Gastroesophageal sphincter (tissue), 4 donors: ENCODE results near the gene MIB1. TPM values are rescaled to one million over a fixed set of nuclear protein-coding genes. Genes with fewer than 3 reads are reported as not detected.
A peak's percentile ranks its signal among the peaks of the same experiment; 100 is the strongest.

Source experiments
- ATAC-seq: fragments of 150-250 bp; one replicate; pipeline ENCODE4 v1.9.1; 2016; ENCODE audit warnings: mild to moderate bottlenecking, moderate library complexity
- H3K27ac ChIP-seq, 4 donors: fragments of 200-600 bp; sonication (generic) in 3 of 4; 1 replicate in 3 of 4; 2 replicates in 1 of 4; pipeline ENCODE4 v1.5.1; 2016 to 2019
- H3K27me3 ChIP-seq: fragments of 200-600 bp; sonication (generic); one replicate; pipeline ENCODE4 v1.5.1; 2019
- H3K36me3 ChIP-seq, 2 donors: fragments of 200-600 bp; sonication (generic); one replicate each; pipeline ENCODE4 v1.5.1; 2019; ENCODE audit warnings: control low read depth in 1 of 2
- H3K4me1 ChIP-seq, 3 donors: fragments of 200-600 bp; sonication (generic); 1 replicate in 2 of 3; 2 replicates in 1 of 3; pipeline ENCODE4 v1.5.1; 2016 to 2019; ENCODE audit warnings: control low read depth in 2 of 3
- H3K4me3 ChIP-seq, 2 donors: fragments of 200-600 bp; sonication (generic); one replicate each; pipeline ENCODE4 v1.5.1; 2019; ENCODE audit warnings: mild to moderate bottlenecking in 1 of 2, moderate library complexity in 1 of 2
- H3K9me3 ChIP-seq, 3 donors: fragments of 200-600 bp; sonication (generic); one replicate each; pipeline ENCODE4 v1.5.1; 2017 to 2019; ENCODE audit warnings: control low read depth in 2 of 3
- CTCF ChIP-seq, 4 experiments: fragments of 200-600 bp in 2 of 4; fragments of 450-650 bp in 2 of 4; sonication (generic) in 1 of 4; IDR thresholded peaks; one replicate each; pipeline ENCODE4 v1.5.1; 2017 to 2019; ENCODE audit warnings: antibody characterized with exemption in 4 of 4, mild to moderate bottlenecking in 2 of 4, moderate library complexity in 2 of 4
- EP300 ChIP-seq: sonication (generic); formaldehyde crosslinking; IDR thresholded peaks from one replicate; pipeline ENCODE4 v1.6.1; 2017; ENCODE audit warnings: antibody characterized with exemption, mild to moderate bottlenecking
- POLR2A ChIP-seq, 2 donors: fragments of 450-650 bp; IDR thresholded peaks; one replicate each; pipeline ENCODE4 v1.6.1; 2017; ENCODE audit warnings: antibody characterized with exemption in 2 of 2, mild to moderate bottlenecking in 2 of 2, moderate library complexity in 1 of 2
- POLR2AphosphoS5 ChIP-seq: sonication (generic); formaldehyde crosslinking; IDR thresholded peaks from one replicate; pipeline ENCODE4 v1.6.1; 2017; ENCODE audit warnings: antibody characterized with exemption
- WGBS, 2 donors: methylation state at CpG; one replicate each; pipeline ENCODE4 v1.1.5; 2018; ENCODE audit warnings: low coverage in 1 of 2; 5-methylcytosine and 5-hydroxymethylcytosine counted together
- total RNA-seq, 4 donors: library from RNA; depleted of rRNA; stranded (reverse); fragments of >200 nt; gene quantifications; one replicate each; pipeline ENCODE4 v1.1.0, GENCODE V29; 2016

MIB1 gene
- total RNA-seq, 4 donors from 2014 or later: 43.7 to 57.7 (median 47.3) TPM

DNA sequence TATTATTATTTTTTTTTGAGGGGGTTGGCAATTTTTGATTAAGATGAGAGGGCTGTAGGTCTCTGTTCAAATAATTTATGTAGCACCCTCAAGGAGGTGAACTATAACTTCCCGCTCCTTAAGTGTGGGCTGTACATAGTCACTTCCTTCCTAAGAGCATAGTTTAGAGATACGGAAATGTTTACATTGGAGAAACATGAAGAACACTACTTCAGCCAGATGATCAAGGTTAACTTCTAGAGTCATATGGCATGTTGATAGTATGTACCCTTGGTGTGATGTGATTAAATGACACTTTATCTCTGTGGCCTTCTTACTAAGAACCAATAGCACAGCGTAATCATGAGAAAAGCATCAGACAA lies 93.7 kb downstream of the MIB1 start:
- TF ChIP-seq CTCF (IDR thresholded peaks at IDR 0.05) (no peak), POLR2AphosphoS5 (no peak), POLR2A (IDR thresholded peaks at IDR 0.05) (no peak), EP300 (no peak)
- Histone ChIP-seq H3K4me3 (no peak overlapping the region), H3K9me3 (no peaks in the 10 kb centered on the region), H3K27me3 (no peaks in the 10 kb centered on the region), H3K27ac (no peak overlapping the region), H3K36me3 (peaks cover 0 to 12% of the 10 kb centered on the region in 2 donors), H3K4me1 (peaks cover 0 to 34% (median 4%) of the 10 kb centered on the region in 3 donors)
- WGBS, 2 donors: 81 to 95% methylated on average over 2 to 3 of the region's 3 CpGs
- no peak for ATAC-seq

GRCh38 chr18:21841570-21841969 lies 101.0 kb downstream of the MIB1 start:
- Histone ChIP-seq H3K9me3 (no peaks in the 10 kb centered on the region), H3K4me1 (no peaks in the 10 kb centered on the region), H3K4me3 (no peak overlapping the region), H3K36me3 (peaks cover 0 to 77% of the 10 kb centered on the region in 2 donors), H3K27me3 (no peaks in the 10 kb centered on the region), H3K27ac (no peak overlapping the region)
- no peak for ATAC-seq
- TF ChIP-seq POLR2A (IDR thresholded peaks at IDR 0.05) (no peak), EP300 (no peak), CTCF (IDR thresholded peaks at IDR 0.05) (no peak), POLR2AphosphoS5 (no peak)
- 54% methylated on average over 1 of the region's 1 CpG; no CpG with 5 or more reads in 1 of the 2 donors for WGBS, 2 donors

DNA sequence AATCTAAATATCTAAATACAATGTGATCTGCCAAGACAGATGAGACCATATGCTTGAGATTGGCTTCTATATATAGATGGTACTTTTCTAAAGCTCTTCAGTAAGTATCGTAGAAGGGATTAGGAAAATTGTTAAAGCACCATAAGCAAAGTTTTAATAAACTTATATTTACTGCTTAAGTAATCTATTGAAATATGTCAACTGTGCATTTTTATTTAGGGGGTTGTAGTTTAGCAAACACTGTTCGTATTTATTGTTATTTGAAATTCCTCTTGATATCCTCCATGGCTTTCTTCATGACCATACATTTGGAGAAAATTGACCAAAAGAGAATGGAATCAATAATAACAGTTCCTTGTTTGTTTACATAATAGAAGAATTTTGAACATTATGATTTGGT lies 102.7 kb downstream of the MIB1 start:
- H3K9me3 ChIP-seq: no peaks in the 10 kb centered on the region
- WGBS, 2 donors: 92 to 95% methylated on average over 2 of the region's 2 CpGs
- no peak for ATAC-seq
- H3K36me3 ChIP-seq: peaks cover 0 to 92% of the 10 kb centered on the region in 2 donors
- no peak overlapping the region for H3K27ac ChIP-seq
- no peaks in the 10 kb centered on the region for H3K27me3 ChIP-seq
- no peaks in the 10 kb centered on the region for H3K4me1 ChIP-seq
- TF ChIP-seq POLR2AphosphoS5: no peak
- TF ChIP-seq CTCF (IDR thresholded peaks at IDR 0.05): no peak
- no peak for TF ChIP-seq EP300
- no peak for TF ChIP-seq POLR2A (IDR thresholded peaks at IDR 0.05)
- no peak overlapping the region for H3K4me3 ChIP-seq

DNA sequence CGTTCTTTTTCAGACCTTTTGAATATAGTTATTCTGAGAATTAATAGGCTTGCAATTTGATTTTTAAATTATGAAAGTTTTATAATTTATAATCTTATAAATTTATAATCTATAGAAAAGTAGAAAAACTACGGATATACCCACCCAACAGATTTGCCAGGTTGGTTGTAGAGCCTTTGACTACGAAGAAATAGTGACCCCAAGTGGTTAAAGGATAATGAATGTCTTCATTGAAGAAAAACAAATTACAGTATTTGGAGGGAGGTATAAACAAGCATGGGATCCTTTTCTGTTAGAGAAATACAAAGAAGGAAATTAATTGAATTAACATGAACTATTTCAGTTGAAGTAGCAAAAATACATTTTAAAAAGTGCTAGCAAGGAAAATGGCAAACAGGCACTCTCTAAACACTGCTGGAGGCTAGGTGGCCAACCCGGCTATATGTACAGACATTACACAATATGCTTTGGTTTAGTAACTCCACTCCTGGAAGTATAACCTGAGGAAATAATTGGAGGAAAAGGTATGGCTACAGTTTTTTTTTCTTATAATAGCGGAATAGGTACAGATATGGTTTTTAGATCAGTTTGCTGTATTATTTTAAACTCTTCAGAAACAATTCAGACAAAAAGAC lies 110.9 kb downstream of the MIB1 start:
- TF ChIP-seq EP300 (no peak), CTCF (IDR thresholded peaks at IDR 0.05) (peak; percentile 12 to 56 (median 32))
- Histone ChIP-seq H3K4me1 (no peaks in the 10 kb centered on the region), H3K27me3 (no peaks in the 10 kb centered on the region), H3K9me3 (no peaks in the 10 kb centered on the region), H3K36me3 (peaks cover 0 to 42% of the 10 kb centered on the region in 2 donors), H3K27ac (no peak overlapping the region), H3K4me3 (no peak overlapping the region)
- ATAC-seq: no peak
- 50 to 53% methylated on average over 5 of the region's 5 CpGs for WGBS, 2 donors

DNA sequence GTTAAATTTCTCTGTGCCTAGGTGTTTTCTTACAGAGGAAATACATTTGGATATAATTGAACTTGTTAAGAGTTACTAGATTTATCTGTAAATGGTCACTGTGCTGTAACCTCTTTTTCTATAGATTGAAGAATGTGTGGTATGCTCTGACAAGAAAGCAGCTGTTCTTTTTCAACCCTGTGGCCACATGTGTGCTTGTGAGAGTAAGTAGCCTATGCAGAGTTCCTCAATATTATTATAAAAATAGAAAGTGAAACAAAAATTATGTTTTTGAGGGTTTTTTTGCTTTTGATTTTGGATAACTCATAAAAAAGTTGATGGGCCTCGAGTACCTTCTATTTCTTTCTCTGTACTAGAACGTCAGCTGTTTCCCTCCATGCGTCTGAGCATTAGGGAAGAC lies 112.4 kb downstream of the MIB1 start:
- Histone ChIP-seq H3K27ac (no peak overlapping the region), H3K4me3 (no peak overlapping the region), H3K9me3 (no peaks in the 10 kb centered on the region), H3K36me3 (peaks cover 0 to 40% of the 10 kb centered on the region in 2 donors), H3K27me3 (no peaks in the 10 kb centered on the region), H3K4me1 (no peaks in the 10 kb centered on the region)
- no peak for TF ChIP-seq POLR2A (IDR thresholded peaks at IDR 0.05)
- no peak for TF ChIP-seq POLR2AphosphoS5
- no peak for TF ChIP-seq CTCF (IDR thresholded peaks at IDR 0.05)
- no peak for TF ChIP-seq EP300
- 41 to 59% methylated on average over 3 of the region's 3 CpGs for WGBS, 2 donors
- no peak for ATAC-seq
